K562 (cell line): ENCODE results near the gene ZDHHC1. TPM values are rescaled to one million over a fixed set of nuclear protein-coding genes. Genes with fewer than 3 reads are reported as not detected.

Experiments
- FOXM1 ChIP-seq, 2 experiments: fragments of 450-650 bp in 1 of 2; sonication (generic) in 1 of 2; formaldehyde crosslinking in 1 of 2; IDR thresholded peaks; 2 replicates each; pipeline versions ENCODE4 v1.6.1 to v1.9.0; 2017 to 2022; ENCODE audit warnings: low read depth in 2 of 2, mild to moderate bottlenecking in 2 of 2, missing genetic modification reagents in 1 of 2, moderate library complexity in 1 of 2
- PML ChIP-seq: IDR thresholded peaks from 2 replicates; pipeline ENCODE4 v1.6.1; 2012; ENCODE audit warnings: low read length, inconsistent platforms
- RAD21 ChIP-seq, 2 experiments: fragments of 250-450 bp in 1 of 2; fragments of 450-650 bp in 1 of 2; sonication (Bioruptor Pico) in 1 of 2; formaldehyde crosslinking in 1 of 2; IDR thresholded peaks in 1 of 2; conservative IDR thresholded peaks in 1 of 2; 2 replicates each; pipeline versions ENCODE4 v1.4.0 to v1.8.0; 2020 to 2022; ENCODE audit warnings: mild to moderate bottlenecking in 2 of 2, moderate library complexity in 1 of 2
- RNF2 ChIP-seq: sonication (generic); IDR thresholded peaks from 2 replicates; pipeline ENCODE4 v1.6.1; 2016
- SP1 ChIP-seq: sonication (generic); formaldehyde crosslinking; IDR thresholded peaks from 2 replicates; pipeline ENCODE4 v1.8.1; 2022; ENCODE audit warnings: mild to moderate bottlenecking, missing genetic modification reagents
- STAT6 ChIP-seq: sonication (generic); formaldehyde crosslinking; IDR thresholded peaks from 2 replicates; pipeline ENCODE4 v1.8.1; 2023; ENCODE audit warnings: mild to moderate bottlenecking, missing genetic modification reagents
- ZBTB33 ChIP-seq: sonication (generic); formaldehyde crosslinking; IDR thresholded peaks from 2 replicates; pipeline ENCODE4 v1.8.1; 2023; ENCODE audit warnings: mild to moderate bottlenecking, missing genetic modification reagents
- ZNF140 ChIP-seq: fragments of 250-450 bp; sonication (Bioruptor Pico); IDR thresholded peaks from 2 replicates; pipeline ENCODE4 v1.8.0; 2021; ENCODE audit warnings: moderate library complexity, mild to moderate bottlenecking, inconsistent platforms
- polyA plus RNA-seq, 8 experiments: library from polyadenylated mRNA; depleted of rRNA in 4 of 8; stranded (reverse) in 5 of 8; unstranded in 3 of 8; fragments of >200 nt; fragmentation: Nextera tagmentation in 2 of 8; fragmentation: Illumina TruSeq in 1 of 8; extraction: Ambion mirVana in 2 of 8; extraction: Trizol in 1 of 8; gene quantifications; 2 replicates each; pipeline versions ENCODE4 v1.2.1 to v1.2.3, GENCODE V29; 2011 to 2014; ENCODE audit warnings: inconsistent platforms in 1 of 8, missing spikeins in 1 of 8
- total RNA-seq, 7 experiments: library from RNA; depleted of rRNA in 6 of 7; stranded (reverse); fragments of >200 nt in 6 of 7; fragmentation: Illumina TruSeq in 2 of 7; extraction: Trizol in 2 of 7; gene quantifications; 2 replicates each; pipeline versions ENCODE4 v1.2.1 to v1.2.3, GENCODE V29; 2011 to 2021; ENCODE audit warnings: low replicate concordance in 1 of 7

Gene ZDHHC1
- total and polyA plus RNA-seq, 9 of the 15 experiments (the other 6 are each of a cell fraction or from before 2014, with no cell fraction given) = 0.06 to 0.77 (median 0.25) TPM; not detected in 4

GRCh38 chr16:67399218-67399733, 17.0 kb downstream of the ZDHHC1 start (continued):
- no peak for TF ChIP-seq RNF2
- peak; percentile 32; the same call in 1 of the 2 replicates for TF ChIP-seq SP1 (CRISPR knock-in tag)
- TF ChIP-seq FOXM1 (IDR thresholded peaks at IDR 0.05; ENCODE audit: low read depth) = no peak
- TF ChIP-seq FOXM1 (CRISPR knock-in tag; IDR thresholded peaks at IDR 0.05; ENCODE audit: low read depth) = no peak
- TF ChIP-seq RAD21 (CRISPR knock-in tag; conservative IDR thresholded peaks at IDR 0.05 in 1 of 2, IDR thresholded peaks at IDR 0.05 in 1 of 2) = peak; percentile 74 to 89
- peak; percentile 24; the same call in 1 of the 2 replicates for TF ChIP-seq ZBTB33 (CRISPR knock-in tag)
- TF ChIP-seq PML = no peak
- no peak for TF ChIP-seq STAT6 (CRISPR knock-in tag)
- TF ChIP-seq ZNF140 (CRISPR knock-in tag) = no peak
